Measurements from ENCODE around the gene CDH4. TPM values are rescaled to one million over a fixed set of nuclear protein-coding genes. Genes with fewer than 3 reads are reported as not detected.
"Not testable (repeated sequence)": the region's sequence is repeated elsewhere in the genome, so short reads cannot be mapped to it uniquely, and the experiment has no call there.

CDH4 gene
- total RNA-seq, 2 experiments from 2014 or later, result 0.10 to 0.15 TPM

DNA sequence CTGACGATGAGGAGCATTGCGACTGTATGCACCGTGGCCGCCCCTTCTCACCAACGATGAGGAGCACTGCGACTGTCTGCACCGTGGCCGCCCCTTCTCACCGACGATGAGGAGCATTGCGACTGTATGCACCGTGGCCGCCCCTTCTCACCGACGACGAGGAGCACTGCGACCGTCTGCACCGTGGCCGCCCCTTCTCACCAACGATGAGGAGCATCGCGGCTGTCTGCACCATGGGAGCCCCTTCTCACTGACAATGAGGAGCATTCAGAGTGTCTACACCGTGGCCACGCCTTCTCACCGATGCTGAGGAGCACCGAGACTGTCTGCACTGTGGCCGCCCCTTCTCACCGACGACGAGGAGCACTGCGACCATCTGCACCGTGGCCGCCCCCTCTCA lies 692.9 kb downstream of the CDH4 start:
- H3K4me3 Mint-ChIP-seq; H3K9me3 Mint-ChIP-seq; intact Hi-C loops (cut with micrococcal nuclease); CTCF ChIA-PET; DNase-seq; H3K27ac Mint-ChIP-seq; H3K36me3 Mint-ChIP-seq (ENCODE audit: low read depth); H3K27me3 Mint-ChIP-seq (ENCODE audit: low read depth); H3K4me1 Mint-ChIP-seq (ENCODE audit: low read depth): not testable (repeated sequence)

DNA sequence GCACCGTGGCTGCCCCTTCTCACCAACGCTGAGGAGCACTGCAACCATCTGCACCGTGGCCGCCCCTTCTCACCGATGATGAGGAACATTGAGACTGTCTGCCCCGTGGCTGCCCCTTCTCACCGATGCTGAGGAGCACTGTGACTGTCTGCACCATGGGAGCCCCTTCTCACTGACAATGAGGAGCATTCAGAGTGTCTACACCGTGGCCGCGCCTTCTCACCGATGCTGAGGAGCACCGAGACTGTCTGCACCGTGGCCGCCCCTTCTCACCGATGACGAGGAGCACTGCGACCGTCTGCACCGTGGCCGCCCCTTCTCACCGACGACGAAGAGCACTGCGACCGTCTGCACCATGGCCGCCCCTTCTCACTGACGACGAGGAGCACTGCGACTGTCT lies 693.4 kb downstream of the CDH4 start:
- H3K27ac Mint-ChIP-seq; intact Hi-C loops (cut with micrococcal nuclease); H3K4me1 Mint-ChIP-seq (ENCODE audit: low read depth); CTCF ChIA-PET; DNase-seq; H3K4me3 Mint-ChIP-seq; H3K9me3 Mint-ChIP-seq; H3K36me3 Mint-ChIP-seq (ENCODE audit: low read depth); H3K27me3 Mint-ChIP-seq (ENCODE audit: low read depth): not testable (repeated sequence)

DNA sequence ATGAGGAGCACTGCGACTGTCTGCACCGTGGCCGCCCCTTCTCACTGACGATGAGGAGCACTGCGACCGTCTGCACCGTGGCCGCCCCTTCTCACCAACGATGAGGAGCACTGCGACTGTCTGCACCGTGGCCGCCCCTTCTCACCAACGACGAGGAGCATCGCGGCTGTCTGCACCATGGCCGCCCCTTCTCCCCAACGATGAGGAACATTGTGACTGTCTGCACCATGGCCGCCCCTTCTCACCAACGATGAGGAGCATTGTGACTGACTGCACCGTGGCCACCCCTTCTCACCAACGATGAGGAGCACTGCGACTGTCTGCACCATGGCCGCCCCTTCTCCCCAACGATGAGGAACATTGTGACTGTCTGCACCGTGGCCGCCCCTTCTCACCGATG lies 696.0 kb downstream of the CDH4 start:
- H3K9me3 Mint-ChIP-seq; H3K36me3 Mint-ChIP-seq (ENCODE audit: low read depth); H3K27ac Mint-ChIP-seq; H3K27me3 Mint-ChIP-seq (ENCODE audit: low read depth); CTCF ChIA-PET; H3K4me3 Mint-ChIP-seq; H3K4me1 Mint-ChIP-seq (ENCODE audit: low read depth); DNase-seq; intact Hi-C loops (cut with micrococcal nuclease): not testable (repeated sequence)

DNA sequence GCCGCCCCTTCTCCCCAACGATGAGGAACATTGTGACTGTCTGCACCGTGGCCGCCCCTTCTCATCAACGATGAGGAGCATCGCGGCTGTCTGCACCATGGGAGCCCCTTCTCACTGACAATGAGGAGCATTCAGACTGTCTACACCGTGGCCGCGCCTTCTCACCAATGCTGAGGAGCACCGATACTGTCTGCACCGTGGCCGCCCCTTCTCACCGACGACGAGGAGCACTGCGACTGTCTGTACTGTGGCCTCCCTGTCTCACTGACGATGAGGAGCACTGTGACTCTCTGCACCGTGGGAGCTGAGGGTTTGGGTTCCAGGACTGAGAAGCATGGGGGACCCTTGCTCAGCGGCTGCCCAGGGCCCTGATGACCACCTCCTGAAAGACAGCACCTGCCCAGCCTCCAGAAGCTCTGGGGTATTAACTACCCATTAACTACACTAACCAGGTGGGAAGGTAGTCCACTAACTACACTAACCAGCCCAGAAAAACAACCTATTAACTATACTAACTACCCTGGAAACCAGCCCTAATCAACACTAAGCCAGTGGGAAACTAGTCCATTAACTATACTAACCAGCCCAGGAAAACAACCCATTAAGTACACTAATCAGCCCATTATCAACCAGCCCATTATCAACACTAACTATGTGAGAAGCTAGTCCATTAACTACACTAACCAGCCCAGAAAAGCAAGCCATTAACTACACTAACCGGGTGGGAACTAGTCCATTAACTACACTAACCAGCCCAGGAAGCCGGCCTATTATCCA lies 696.7 kb downstream of the CDH4 start:
- Mint-ChIP-seq H3K36me3 (ENCODE audit: low read depth) (no peaks in the 10 kb centered on the region), H3K4me1 (ENCODE audit: low read depth) (no peaks in the 10 kb centered on the region), H3K27me3 (ENCODE audit: low read depth) (peaks cover 11% of the 10 kb centered on the region), H3K4me3 (no peak overlapping the region), H3K9me3 (no peaks in the 10 kb centered on the region), H3K27ac (no peak overlapping the region)
- intact Hi-C loops (cut with micrococcal nuclease), result no loop called here
- CTCF ChIA-PET, result no interaction called here
- DNase-seq, result no peak

DNA sequence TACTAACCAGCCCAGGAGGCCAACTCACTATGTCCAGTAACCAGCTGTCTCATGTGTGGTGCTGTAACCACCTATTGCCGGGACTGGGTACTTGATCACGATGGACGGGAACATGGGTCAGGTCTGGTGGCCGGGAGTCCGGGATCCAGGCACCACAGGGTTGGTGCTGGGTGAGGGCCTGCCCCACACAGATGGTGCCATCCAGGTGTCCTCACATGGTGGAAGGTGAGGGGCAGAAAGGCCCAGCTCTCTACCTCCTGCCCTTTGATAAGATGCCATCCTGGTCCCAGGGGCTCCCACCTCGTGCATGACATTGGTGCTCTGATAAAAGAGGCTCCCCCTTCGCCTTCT lies 697.3 kb downstream of the CDH4 start:
- Mint-ChIP-seq H3K4me3 (no peak overlapping the region), H3K27ac (no peak overlapping the region), H3K4me1 (ENCODE audit: low read depth) (no peaks in the 10 kb centered on the region), H3K9me3 (no peaks in the 10 kb centered on the region), H3K27me3 (ENCODE audit: low read depth) (peaks cover 12% of the 10 kb centered on the region), H3K36me3 (ENCODE audit: low read depth) (no peaks in the 10 kb centered on the region)
- CTCF ChIA-PET, result no interaction called here
- intact Hi-C loops (cut with micrococcal nuclease), result no loop called here
- DNase-seq, result no peak

DNA sequence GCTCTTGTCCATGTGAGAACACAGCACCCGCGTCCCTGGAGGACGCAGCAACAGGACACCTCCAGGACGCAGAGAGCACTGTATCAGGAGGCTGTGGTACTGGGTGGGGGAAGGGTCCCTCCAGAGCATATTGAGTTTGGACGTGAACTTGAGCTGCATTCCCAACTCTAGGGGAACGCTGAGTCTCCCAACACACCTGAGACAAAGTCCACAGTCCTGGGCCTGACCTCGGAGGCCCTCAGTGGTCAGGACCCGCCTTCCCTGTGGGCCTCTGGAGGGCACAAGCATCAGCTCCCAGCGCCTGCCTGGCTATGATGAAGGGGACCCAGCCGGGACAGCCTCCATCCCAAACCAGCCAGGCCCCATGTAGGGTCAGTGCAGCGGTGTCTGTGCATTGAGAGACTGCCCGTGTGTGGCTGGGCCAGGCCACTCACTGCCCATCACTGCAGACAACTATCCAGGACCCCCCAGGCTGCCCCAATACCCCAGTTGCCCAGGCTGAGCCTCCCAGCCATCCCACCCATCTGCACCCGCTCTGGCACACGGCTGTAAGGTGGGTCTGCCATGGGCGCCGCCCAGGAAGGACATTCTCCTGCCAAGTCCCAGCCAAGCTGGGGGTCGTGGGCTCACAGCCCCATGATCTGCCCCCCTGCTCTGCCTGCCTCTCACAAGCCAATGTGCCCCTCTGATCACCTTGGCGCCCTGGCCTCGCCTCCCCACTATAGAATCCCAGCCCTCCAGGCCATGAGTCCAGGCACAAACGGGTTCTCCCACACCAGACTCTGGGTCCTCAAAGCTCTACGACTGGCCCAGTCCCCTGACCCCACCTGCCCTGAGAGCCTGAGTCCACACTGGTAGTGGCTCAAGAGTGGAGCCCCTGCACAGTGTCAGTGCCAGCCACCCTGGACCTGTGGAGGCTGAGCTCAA lies 697.9 kb downstream of the CDH4 start:
- intact Hi-C loops (cut with micrococcal nuclease), result no loop called here
- Mint-ChIP-seq H3K27me3 (ENCODE audit: low read depth) (peaks cover 18% of the 10 kb centered on the region), H3K4me3 (no peak overlapping the region), H3K9me3 (no peaks in the 10 kb centered on the region), H3K27ac (no peak overlapping the region), H3K36me3 (ENCODE audit: low read depth) (no peaks in the 10 kb centered on the region), H3K4me1 (ENCODE audit: low read depth) (no peaks in the 10 kb centered on the region)
- DNase-seq, result no peak
- CTCF ChIA-PET, result no interaction called here

DNA sequence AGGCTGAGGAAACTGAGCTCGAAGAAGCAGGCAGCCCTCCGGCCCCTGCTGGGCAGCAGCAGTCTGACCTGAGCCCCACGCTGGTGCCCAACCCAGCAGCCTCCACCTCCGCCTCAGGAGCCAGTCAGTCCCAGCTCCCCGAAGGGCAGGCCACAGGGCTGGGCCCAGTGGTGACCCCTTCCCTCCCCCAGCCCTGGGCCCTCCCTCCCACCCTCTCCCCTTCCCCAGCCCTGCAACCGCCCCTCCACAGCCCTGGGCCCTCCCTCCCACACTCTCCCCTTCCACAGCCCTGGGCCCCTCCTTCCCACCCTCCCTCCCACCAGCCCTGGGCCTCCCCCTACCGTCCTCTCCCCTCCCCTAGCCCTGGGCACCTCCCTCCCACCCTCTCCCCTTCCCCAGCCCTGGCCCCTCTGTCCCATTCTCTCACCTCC lies 698.6 kb downstream of the CDH4 start:
- no peak overlapping the region for H3K27ac Mint-ChIP-seq
- H3K4me3 Mint-ChIP-seq, result no peak overlapping the region
- no peaks in the 10 kb centered on the region for H3K36me3 Mint-ChIP-seq (ENCODE audit: low read depth)
- H3K27me3 Mint-ChIP-seq (ENCODE audit: low read depth), result peaks cover 20% of the 10 kb centered on the region
- CTCF ChIA-PET, result no interaction called here
- DNase-seq, result no peak
- no peaks in the 10 kb centered on the region for H3K4me1 Mint-ChIP-seq (ENCODE audit: low read depth)
- no peaks in the 10 kb centered on the region for H3K9me3 Mint-ChIP-seq
- intact Hi-C loops (cut with micrococcal nuclease), result no loop called here

DNA sequence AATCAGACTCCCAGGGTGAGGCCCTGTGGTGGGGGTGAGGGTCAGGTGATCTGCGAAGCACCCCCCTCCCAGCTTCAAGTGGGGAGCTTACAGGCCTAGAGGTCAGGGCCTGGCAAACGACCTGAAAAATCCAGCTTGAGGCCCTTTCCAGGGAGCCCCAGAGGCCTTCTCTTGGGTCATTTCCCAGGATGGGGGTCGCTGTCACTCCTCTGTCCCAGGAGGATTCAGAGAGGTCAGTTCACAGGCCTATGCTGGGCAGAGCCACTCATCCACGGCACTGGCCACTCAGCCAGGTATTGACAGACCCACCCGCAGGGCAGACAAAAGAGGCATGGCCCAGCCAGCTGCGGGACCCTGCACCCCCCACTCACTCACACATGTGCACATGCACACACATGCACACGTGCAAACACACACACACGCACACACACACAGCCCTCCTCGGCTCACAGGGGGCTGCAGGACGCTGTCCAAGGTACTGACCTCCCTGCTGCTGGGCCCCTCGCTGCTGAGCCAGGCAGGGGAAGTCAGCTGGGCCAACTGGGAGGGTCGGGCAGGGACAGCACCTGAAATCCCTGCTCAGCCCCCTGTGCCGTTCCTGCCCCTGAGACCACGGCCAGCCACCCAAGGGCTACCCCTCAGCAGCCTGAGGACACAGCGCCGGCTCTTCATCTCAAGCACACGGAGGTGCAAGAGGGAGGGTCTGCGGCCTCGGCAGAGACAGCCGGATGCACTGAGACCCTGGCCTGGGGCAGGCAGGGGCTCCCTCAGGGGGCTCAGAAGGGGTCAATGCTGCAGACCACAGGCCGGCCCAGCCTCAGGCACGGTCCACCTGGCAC lies 699.9 kb downstream of the CDH4 start:
- no peak for DNase-seq
- CTCF ChIA-PET, result no interaction called here

DNA sequence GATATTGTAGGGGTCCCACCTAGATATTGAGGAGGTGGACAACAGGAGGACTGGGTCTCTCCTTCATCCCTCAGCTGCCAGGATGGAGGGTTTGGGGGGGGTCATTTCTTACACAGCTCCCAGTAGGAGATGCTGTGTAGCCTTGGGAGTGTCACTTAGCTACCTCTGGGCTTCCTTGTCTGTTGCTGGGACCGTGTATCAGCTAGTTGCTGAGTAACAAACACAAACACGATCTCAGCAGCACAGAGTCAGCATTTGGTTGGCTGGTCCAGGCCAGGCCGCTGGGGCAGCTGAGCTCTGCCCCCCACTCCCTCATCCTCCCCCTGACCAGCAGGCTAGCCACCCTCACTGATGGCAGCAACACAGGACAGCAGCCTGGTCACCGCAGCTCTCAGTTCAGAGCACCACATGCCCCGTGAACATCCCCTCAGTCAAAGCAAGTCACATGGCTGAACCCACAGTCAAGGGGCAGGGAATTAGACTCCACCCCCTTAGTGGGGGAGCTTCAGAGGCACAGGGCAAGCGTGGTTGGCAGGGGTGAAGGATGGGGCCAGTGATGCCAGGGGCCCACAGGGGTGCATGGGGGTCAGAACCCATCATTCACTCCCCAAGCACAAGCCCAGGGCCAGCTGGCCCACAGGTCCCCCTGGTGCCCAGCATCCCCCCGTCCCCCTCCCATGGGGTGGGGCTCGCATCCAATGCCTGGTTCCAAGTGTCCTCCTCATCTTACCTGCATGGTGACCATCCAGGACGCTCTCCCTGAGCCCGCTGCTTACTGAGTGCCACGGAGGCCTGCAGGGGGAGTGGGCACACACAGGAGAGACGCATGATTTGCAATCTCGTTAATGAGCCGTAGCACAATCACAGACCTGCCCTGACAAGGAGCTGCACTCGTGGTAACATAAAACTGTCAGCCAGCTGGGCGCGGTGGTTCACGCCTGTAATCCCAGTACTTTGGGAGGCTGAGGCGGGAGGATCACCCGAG lies 701.3 kb downstream of the CDH4 start:
- CTCF ChIA-PET, result no interaction called here
- Mint-ChIP-seq H3K4me1 (ENCODE audit: low read depth) (no peaks in the 10 kb centered on the region), H3K9me3 (no peaks in the 10 kb centered on the region), H3K27me3 (ENCODE audit: low read depth) (peaks cover 20% of the 10 kb centered on the region), H3K4me3 (no peak overlapping the region), H3K36me3 (ENCODE audit: low read depth) (no peaks in the 10 kb centered on the region), H3K27ac (no peak overlapping the region)
- intact Hi-C loops (cut with micrococcal nuclease), result no loop called here
- DNase-seq, result no peak

More for the DNA sequence above, 699.9 kb downstream of the CDH4 start:
- intact Hi-C loops (cut with micrococcal nuclease), result no loop called here
- Mint-ChIP-seq H3K4me3 (no peak overlapping the region), H3K9me3 (no peaks in the 10 kb centered on the region), H3K4me1 (ENCODE audit: low read depth) (no peaks in the 10 kb centered on the region), H3K27ac (no peak overlapping the region), H3K36me3 (ENCODE audit: low read depth) (no peaks in the 10 kb centered on the region), H3K27me3 (ENCODE audit: low read depth) (peaks cover 20% of the 10 kb centered on the region)

DNA sequence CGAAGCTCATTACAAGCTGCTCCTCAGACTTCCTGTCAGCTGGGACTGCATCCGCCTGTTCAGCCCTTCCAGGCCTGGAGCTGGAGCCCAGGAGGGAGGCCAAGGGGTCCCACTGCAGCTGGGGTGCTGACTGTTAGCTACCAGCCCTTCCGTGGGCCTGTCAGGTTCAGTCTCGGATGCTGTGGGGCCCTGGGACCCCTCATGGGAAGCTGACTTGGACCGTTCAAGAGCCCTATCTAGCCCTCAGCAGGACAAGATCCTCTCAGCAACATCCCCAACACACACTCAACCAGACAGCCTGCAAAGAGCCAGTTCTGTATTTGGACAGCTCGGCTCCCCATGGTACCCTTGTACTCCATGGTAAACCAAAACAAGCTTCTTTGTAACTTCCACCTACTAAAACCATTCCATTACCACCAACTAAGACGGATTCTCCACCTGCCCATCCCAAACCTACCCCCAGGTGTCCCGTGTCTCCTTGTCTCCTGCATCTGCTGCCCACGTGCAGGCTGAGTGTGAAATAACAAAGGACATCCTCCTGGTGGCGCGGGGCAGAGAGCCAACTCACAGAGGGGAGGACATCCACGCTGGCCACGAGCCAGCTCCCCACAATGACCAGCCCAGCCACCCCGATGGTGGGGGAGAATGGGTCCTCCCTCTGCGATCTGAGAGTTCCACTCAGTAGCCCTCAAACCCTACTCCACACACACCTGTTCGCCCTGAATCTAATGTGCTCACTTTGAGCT lies 702.4 kb downstream of the CDH4 start:
- Mint-ChIP-seq H3K4me1 (ENCODE audit: low read depth) (peaks cover 1% of the 10 kb centered on the region), H3K9me3 (no peaks in the 10 kb centered on the region), H3K27ac (no peak overlapping the region), H3K4me3 (no peak overlapping the region), H3K27me3 (ENCODE audit: low read depth) (peaks cover 20% of the 10 kb centered on the region), H3K36me3 (ENCODE audit: low read depth) (no peaks in the 10 kb centered on the region)
- no peak for DNase-seq
- CTCF ChIA-PET, result no interaction called here
- intact Hi-C loops (cut with micrococcal nuclease), result no loop called here

DNA sequence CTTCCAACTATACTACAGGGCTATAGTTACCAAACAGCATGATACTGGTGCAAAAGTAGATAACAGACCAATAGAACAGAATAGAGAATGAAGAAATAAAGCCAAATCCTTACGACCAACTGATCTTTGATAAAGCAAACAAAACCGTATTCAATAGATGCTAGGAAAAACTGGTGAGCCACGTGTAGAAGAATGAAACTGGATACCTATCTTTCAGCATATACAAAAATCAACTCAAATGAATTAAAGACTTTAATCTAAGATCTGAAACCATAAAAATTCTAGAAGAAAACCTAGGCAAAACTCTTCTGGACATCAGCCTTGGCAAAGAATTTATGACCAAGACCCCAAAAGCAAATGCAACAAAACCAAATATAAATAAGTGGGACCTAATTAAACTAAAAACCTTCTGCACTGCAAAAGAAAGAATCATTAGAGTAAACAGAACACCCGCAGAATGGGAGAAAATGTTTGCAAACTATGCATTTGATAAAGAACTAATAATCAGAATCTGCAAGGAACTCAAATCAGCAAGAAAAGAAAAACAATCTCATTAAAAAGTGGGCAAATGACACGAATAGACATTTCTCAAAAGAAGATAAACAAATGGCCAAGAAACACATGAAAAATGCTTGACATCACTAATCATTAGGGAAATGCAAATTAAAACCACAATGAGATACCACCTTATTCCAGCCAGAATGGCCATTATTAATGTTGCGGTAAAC lies 703.8 kb downstream of the CDH4 start:
- no peak overlapping the region for H3K27ac Mint-ChIP-seq
- CTCF ChIA-PET, result no interaction called here
- no peaks in the 10 kb centered on the region for H3K9me3 Mint-ChIP-seq
- H3K4me1 Mint-ChIP-seq (ENCODE audit: low read depth), result peaks cover 1% of the 10 kb centered on the region
- intact Hi-C loops (cut with micrococcal nuclease), result no loop called here
- no peak overlapping the region for H3K4me3 Mint-ChIP-seq
- peaks cover 20% of the 10 kb centered on the region for H3K27me3 Mint-ChIP-seq (ENCODE audit: low read depth)
- no peak for DNase-seq
- no peaks in the 10 kb centered on the region for H3K36me3 Mint-ChIP-seq (ENCODE audit: low read depth)
